ENCODE data around the gene LSM5. TPM values are rescaled to one million over a fixed set of nuclear protein-coding genes. Genes with fewer than 3 reads are reported as not detected.

Gene LSM5
- total and polyA plus RNA-seq, 2 donors (not counting 1 experiment from before 2014, with no cell fraction given), result 23.0 to 45.8 TPM

- Histone ChIP-seq H3K27ac (ENCODE audit: insufficient read depth, low read length) (no peak overlapping the region), H4K20me1 (ENCODE audit: control insufficient read depth, extremely low read depth, insufficient read depth, low read length) (no peaks in the 10 kb centered on the region), H3K9ac (ENCODE audit: insufficient read depth, low read length) (no peak overlapping the region), H2AFZ (ENCODE audit: low read length) (no peak overlapping the region), H3K4me3 (replicated peaks in 1 of 4; ENCODE audit: control extremely low read depth in 1 of 4, insufficient read depth in 1 of 4, low read depth in 3 of 4, low read length in 4 of 4) (no peak overlapping the region), H3K36me3 (ENCODE audit: control insufficient read depth, insufficient read depth, low read length) (no peaks in the 10 kb centered on the region), H3K9me3 (ENCODE audit: control insufficient read depth, insufficient read depth, low read depth, low read length) (no peaks in the 10 kb centered on the region), H3K27me3 (ENCODE audit: control insufficient read depth, insufficient read depth, low read length) (no peaks in the 10 kb centered on the region), H3K4me2 (ENCODE audit: extremely low read depth, insufficient read depth, low read length) (no peak overlapping the region), H3K4me1 (ENCODE audit: control insufficient read depth, extremely low read depth, insufficient read depth, low read length) (no peaks in the 10 kb centered on the region), H3K79me2 (ENCODE audit: control insufficient read depth, insufficient read depth, low read length) (peaks cover 65% of the 10 kb centered on the region)
- DNase-seq (ENCODE audit: low read depth in 2 of 2), result peak in 1 of 2 donors; percentile 29
- TF ChIP-seq CTCF (conservative IDR thresholded peaks at IDR 0.05 in 1 of 2, IDR thresholded peaks at IDR 0.05 in 1 of 2; ENCODE audit: low read depth in 1 of 2, low read length in 2 of 2), result no peak
- TF ChIP-seq EZH2 (IDR thresholded peaks at IDR 0.05; ENCODE audit: low read length, missing control alignments), result no peak
These were observed 21.6 kb upstream of the LSM5 start for GRCh38 chr7:32511791-32512190.

- H3K27me3 ChIP-seq (ENCODE audit: control insufficient read depth, insufficient read depth, low read length), result no peaks in the 10 kb centered on the region
- peaks cover 4% of the 10 kb centered on the region for H3K4me1 ChIP-seq (ENCODE audit: control insufficient read depth, extremely low read depth, insufficient read depth, low read length)
- H4K20me1 ChIP-seq (ENCODE audit: control insufficient read depth, extremely low read depth, insufficient read depth, low read length), result no peaks in the 10 kb centered on the region
- H3K9ac ChIP-seq (ENCODE audit: insufficient read depth, low read length), result no peak overlapping the region
- no peaks in the 10 kb centered on the region for H3K9me3 ChIP-seq (ENCODE audit: control insufficient read depth, insufficient read depth, low read depth, low read length)
- H3K4me3 ChIP-seq (replicated peaks in 1 of 4; ENCODE audit: control extremely low read depth in 1 of 4, insufficient read depth in 1 of 4, low read depth in 3 of 4, low read length in 4 of 4), result peak overlapping the region in 1 of 4 experiments; percentile 12
- H3K27ac ChIP-seq (ENCODE audit: insufficient read depth, low read length), result no peak overlapping the region
- peaks cover 78% of the 10 kb centered on the region for H3K79me2 ChIP-seq (ENCODE audit: control insufficient read depth, insufficient read depth, low read length)
- TF ChIP-seq CTCF (conservative IDR thresholded peaks at IDR 0.05 in 1 of 2, IDR thresholded peaks at IDR 0.05 in 1 of 2; ENCODE audit: low read depth in 1 of 2, low read length in 2 of 2) (no peak), EZH2 (IDR thresholded peaks at IDR 0.05; ENCODE audit: low read length, missing control alignments) (no peak)
- no peak overlapping the region for H2AFZ ChIP-seq (ENCODE audit: low read length)
- no peaks in the 10 kb centered on the region for H3K36me3 ChIP-seq (ENCODE audit: control insufficient read depth, insufficient read depth, low read length)
- peak; percentile 66 to 72 for DNase-seq (ENCODE audit: low read depth in 2 of 2)
- H3K4me2 ChIP-seq (ENCODE audit: extremely low read depth, insufficient read depth, low read length), result no peak overlapping the region
These were observed 17.2 kb upstream of the LSM5 start for GRCh38 chr7:32507414-32507813.

- H2AFZ ChIP-seq (ENCODE audit: low read length), result no peak overlapping the region
- H3K9me3 ChIP-seq (ENCODE audit: control insufficient read depth, insufficient read depth, low read depth, low read length), result no peaks in the 10 kb centered on the region
- H4K20me1 ChIP-seq (ENCODE audit: control insufficient read depth, extremely low read depth, insufficient read depth, low read length), result peaks cover 1% of the 10 kb centered on the region
- no peaks in the 10 kb centered on the region for H3K36me3 ChIP-seq (ENCODE audit: control insufficient read depth, insufficient read depth, low read length)
- H3K4me3 ChIP-seq (replicated peaks in 1 of 4; ENCODE audit: control extremely low read depth in 1 of 4, insufficient read depth in 1 of 4, low read depth in 3 of 4, low read length in 4 of 4), result peak overlapping the region in 1 of 4 experiments; percentile 22
- peaks cover 74% of the 10 kb centered on the region for H3K79me2 ChIP-seq (ENCODE audit: control insufficient read depth, insufficient read depth, low read length)
- TF ChIP-seq CTCF (conservative IDR thresholded peaks at IDR 0.05 in 1 of 2, IDR thresholded peaks at IDR 0.05 in 1 of 2; ENCODE audit: low read depth in 1 of 2, low read length in 2 of 2) (no peak), EZH2 (IDR thresholded peaks at IDR 0.05; ENCODE audit: low read length, missing control alignments) (no peak)
- H3K9ac ChIP-seq (ENCODE audit: insufficient read depth, low read length), result no peak overlapping the region
- peak; percentile 86 to 96 for DNase-seq (ENCODE audit: low read depth in 2 of 2)
- H3K27me3 ChIP-seq (ENCODE audit: control insufficient read depth, insufficient read depth, low read length), result no peaks in the 10 kb centered on the region
- H3K4me2 ChIP-seq (ENCODE audit: extremely low read depth, insufficient read depth, low read length), result peak overlapping the region; percentile 28
- peak overlapping the region; percentile 24 for H3K27ac ChIP-seq (ENCODE audit: insufficient read depth, low read length)
- H3K4me1 ChIP-seq (ENCODE audit: control insufficient read depth, extremely low read depth, insufficient read depth, low read length), result peaks cover 7% of the 10 kb centered on the region
These were observed 16.3 kb upstream of the LSM5 start for GRCh38 chr7:32506266-32507054.

Measured in fibroblast of lung (primary cell).